ENCODE data around the gene OBSCN.

GRCh38 chr1:228405200-228405978, 197.5 kb downstream of the OBSCN start:
- TF ChIP-seq, protein P1, sequence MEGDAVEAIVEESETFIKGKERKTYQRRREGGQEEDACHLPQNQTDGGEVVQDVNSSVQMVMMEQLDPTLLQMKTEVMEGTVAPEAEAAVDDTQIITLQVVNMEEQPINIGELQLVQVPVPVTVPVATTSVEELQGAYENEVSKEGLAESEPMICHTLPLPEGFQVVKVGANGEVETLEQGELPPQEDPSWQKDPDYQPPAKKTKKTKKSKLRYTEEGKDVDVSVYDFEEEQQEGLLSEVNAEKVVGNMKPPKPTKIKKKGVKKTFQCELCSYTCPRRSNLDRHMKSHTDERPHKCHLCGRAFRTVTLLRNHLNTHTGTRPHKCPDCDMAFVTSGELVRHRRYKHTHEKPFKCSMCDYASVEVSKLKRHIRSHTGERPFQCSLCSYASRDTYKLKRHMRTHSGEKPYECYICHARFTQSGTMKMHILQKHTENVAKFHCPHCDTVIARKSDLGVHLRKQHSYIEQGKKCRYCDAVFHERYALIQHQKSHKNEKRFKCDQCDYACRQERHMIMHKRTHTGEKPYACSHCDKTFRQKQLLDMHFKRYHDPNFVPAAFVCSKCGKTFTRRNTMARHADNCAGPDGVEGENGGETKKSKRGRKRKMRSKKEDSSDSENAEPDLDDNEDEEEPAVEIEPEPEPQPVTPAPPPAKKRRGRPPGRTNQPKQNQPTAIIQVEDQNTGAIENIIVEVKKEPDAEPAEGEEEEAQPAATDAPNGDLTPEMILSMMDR (IDR thresholded peaks at IDR 0.05): no peak
- TF ChIP-seq ZFX (IDR thresholded peaks at IDR 0.05; ENCODE audit: borderline replicate concordance): no peak

Measured in 22Rv1 (cell line).